Posterior vena cava (tissue), 2 donors: ENCODE data around the gene SPACA4. TPM values are rescaled to one million over a fixed set of nuclear protein-coding genes. Genes with fewer than 3 reads are reported as not detected.
"Not testable (repeated sequence)": the region's sequence is repeated elsewhere in the genome, so short reads cannot be mapped to it uniquely, and the experiment has no call there.

ENCODE experiments used
- DNase-seq: peaks from one replicate; pipeline ENCODE4 v3.0.0-alpha.2; 2020; ENCODE audit warnings: low spot score
- intact Hi-C, 2 donors: fragments of 100-400 bp; cut with DNase I; formaldehyde crosslinking; loops; one replicate each; pipeline versions ENCODE4 v1.14.1 to v1.14.2; 2022 to 2023
- long read RNA-seq, 2 donors: library from polyadenylated mRNA; unstranded; transcript quantifications; one replicate each; pipeline ENCODE4 v2.0.0, GENCODE V29; 2020 to 2021
- total RNA-seq, 2 donors: library from RNA; stranded (reverse); fragmentation: NEBNext Ultra II Directional; extraction: Animal tissue kit (Norgen Biotek cat#: 25700); gene quantifications; one replicate each; pipeline ENCODE4 v1.2.1, GENCODE V29; 2021
- donor health status: DM: yes; HTN: yes; CAD: no.
- donor health status: DM: yes; HTN: yes; CAD: no.

The SPACA4 gene, protein sequence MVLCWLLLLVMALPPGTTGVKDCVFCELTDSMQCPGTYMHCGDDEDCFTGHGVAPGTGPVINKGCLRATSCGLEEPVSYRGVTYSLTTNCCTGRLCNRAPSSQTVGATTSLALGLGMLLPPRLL
- not detected for total RNA-seq
- long read RNA-seq, donor 1: 0 reads
- long read RNA-seq, donor 2: 0 reads

GRCh38 chr19:48606463-48607358, at the start of gene SPACA4:
Gene SPACA4 (plus strand): TSS chr19:48606742. CDS start chr19:48606979, 237 bp downstream.
- intact Hi-C loops: no loop called here
- peak; percentile 77 for DNase-seq

- no peak for DNase-seq
- intact Hi-C loops: no loop called here
Observed at GRCh38 chr19:48556825-48557224, 49.7 kb upstream of the SPACA4 start.

DNA sequence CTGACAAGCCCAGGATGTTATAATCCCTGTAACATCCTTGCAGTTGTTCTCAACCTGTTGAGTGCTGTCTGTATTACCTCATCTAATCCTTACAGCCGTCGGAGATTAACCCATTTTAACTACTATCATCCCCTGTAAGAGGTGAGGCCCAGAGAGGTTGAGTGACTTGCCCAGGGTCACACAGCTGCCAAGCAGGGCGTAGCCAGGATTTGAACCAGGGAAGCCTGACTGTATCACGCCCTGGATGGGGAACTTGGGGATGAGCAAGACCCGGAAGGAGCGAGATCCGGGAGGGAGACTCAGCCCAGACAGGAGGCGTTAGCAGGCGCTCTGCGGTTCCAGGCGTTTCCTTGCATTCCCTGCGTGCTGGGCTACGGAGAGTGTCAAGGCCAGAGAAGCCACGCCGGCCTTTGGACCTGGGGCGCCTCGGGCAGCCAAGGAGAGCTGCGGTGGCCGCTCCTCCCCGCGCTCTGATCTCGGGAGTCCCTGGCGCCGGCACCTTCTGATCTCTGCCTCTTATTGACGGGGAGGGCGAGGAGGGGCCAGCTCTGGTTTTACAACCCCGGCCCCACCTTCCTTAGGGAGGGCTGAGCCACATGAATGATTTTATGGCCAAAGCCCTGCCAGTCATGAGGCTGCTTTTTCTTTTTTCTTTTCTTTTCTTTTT, 48.4 kb upstream of the SPACA4 start:
- DNase-seq: no peak
- intact Hi-C loops: no loop called here

DNA sequence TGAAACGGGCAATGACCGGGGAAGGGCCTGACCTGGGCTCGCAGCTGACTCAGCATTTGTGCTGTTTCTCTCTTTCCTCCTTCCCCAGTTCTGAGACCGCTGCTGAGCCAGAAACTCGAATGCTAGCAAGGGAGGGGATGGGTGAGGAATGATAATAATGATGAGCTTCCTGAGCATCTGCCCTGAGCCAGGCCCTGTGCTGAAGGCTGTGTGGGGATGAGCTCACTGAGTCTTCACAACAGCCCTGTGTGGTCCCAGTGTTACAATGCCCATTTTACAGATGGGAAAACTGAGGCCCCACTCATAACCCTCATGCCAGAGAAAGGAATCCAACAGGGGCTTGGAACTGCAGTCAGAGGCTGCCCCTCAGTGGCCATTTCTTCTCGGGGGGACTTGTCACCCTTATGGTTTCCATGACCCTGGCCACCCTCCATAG, 46.4 kb upstream of the SPACA4 start:
- DNase-seq: no peak
- intact Hi-C loops: no loop called here

DNA sequence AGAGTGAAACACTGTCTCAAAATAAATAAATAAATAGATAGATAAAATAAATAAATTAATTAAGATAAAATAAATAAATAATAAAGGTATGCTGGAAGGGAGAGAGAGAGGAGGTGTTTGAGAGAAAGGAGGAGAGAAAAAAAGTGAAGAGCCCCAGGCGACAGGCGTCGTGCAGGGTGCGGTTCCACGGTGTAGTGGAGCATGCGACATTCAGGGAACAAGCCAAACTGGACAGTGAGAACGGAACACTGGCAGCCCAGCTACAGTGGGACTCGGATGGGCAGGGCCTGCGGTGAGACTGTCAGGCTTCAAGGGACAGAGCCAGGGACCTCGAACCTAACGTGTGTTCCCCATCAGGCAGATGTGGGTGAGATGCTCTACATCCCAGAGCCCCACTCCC, 45.1 kb upstream of the SPACA4 start:
- intact Hi-C loops: no loop called here
- DNase-seq: no peak

GRCh38 chr19:48565090-48565489, 41.5 kb upstream of the SPACA4 start:
- intact Hi-C loops: no loop called here
- no peak for DNase-seq

GRCh38 chr19:48568345-48568886, 38.1 kb upstream of the SPACA4 start:
- intact Hi-C loops: no loop called here
- peak; percentile 96 for DNase-seq

DNA sequence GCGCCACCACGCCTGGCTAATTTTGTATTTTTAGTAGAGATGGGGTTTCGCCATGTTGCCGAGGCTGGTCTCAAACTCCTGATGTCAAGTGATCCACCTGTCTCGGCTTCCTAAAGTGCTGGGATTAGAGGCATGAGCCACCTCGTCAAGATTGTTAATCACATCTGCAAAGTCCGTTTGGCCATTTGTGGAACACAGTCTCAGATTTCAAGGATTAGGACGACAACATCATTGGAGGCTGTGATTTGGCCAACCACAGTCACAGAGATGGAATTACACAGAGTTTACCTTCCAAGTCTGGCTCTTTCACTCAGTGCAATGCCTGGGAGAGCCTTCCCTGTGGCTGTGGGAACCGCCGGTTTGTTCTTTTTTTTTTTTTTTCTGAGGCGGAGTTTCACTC, 36.7 kb upstream of the SPACA4 start:
- intact Hi-C loops: no loop called here
- DNase-seq: no peak

- intact Hi-C loops: no loop called here
- no peak for DNase-seq
Observed at GRCh38 chr19:48571378-48572162, 35.0 kb upstream of the SPACA4 start.

GRCh38 chr19:48573163-48573505, 33.4 kb upstream of the SPACA4 start:
- DNase-seq: no peak
- intact Hi-C loops: no loop called here

GRCh38 chr19:48575931-48576622, 30.5 kb upstream of the SPACA4 start:
- intact Hi-C loops: no loop called here
- no peak for DNase-seq

GRCh38 chr19:48577908-48578307, 28.6 kb upstream of the SPACA4 start:
- intact Hi-C loops, DNase-seq: not testable (repeated sequence)

DNA sequence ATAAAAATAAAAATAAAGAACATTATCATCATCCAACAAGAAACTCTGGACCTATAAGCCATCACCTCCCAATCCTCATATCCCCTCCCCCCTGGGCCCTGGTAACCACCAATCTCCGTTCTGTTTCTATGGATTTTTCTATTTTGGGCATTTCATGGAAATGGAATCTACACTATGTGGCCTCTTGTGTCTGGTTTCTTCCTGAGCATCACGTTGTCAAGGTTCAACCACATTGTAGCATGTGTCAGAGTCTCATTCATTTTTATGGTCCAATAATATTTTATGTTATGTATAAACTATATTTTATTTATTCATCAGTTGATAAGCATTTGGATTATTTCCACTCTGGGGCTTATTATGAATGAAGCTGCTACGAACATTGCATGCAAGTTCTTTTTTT, 27.7 kb upstream of the SPACA4 start:
- intact Hi-C loops: no loop called here
- no peak for DNase-seq

DNA sequence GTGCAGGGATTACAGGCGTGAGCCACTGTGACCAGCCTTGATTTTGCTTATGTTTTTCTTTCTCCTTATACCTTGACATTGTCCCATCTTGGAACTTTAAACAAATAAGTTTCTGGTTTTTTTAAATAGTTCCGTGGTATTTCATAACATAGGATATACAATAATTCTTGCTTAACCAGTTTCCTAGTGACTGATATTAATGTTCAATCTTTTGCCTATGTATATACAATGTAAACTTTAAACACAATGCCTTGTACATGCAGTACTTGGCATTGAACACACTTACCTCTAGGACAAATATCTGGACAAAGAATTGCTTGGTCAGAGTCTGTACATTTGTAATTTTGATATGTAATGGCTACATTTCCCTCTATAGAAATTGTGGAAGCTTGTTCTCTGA, 24.4 kb upstream of the SPACA4 start:
- DNase-seq: no peak
- intact Hi-C loops: loop anchor here (5.0 to 10.0 kb wide), 3 partner anchors 80 to 267 kb away; no protein-coding TSS in a partner anchor

- no peak for DNase-seq
- intact Hi-C loops: loop anchor here (5.0 to 10.0 kb wide), 3 partner anchors 93 to 273 kb away; no protein-coding TSS in a partner anchor
Observed at GRCh38 chr19:48587387-48587786, 19.2 kb upstream of the SPACA4 start.

DNA sequence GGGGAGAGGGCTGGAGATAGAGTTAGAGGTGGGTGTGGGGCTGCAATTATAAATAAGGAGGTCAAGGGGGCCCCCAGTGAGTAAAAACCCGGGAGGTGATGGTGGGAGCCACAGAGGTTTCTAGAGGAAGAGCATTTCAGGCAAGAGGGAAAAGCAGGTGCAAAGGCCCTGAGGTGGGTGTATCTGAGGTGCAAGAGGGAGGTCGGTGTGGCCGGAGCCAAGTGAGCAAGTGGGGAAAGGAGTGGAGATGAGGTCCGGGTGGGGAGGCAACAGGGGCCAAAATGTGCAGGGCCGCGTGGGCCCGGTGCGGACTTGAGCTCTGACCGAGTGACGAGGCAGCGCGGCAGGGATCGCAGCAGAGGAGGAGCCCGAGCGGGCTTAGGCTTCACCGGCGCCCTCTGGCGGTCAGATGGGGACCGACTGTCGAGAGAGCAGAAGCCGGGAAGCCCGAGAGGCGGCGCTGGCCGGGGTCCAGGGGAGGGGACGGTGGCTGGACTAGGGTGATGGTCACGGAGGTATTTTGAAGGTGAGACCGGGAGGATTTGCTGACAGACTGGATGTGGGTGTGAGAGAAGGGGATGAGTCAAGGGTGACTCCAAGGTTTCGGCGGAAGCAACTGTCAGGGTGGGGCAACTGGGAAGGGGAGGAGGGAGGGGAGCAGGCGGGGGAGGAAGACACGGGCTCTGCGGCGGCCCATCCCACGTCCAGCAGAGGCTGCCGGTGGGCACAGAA, 17.7 kb upstream of the SPACA4 start:
- peak; percentile 98 for DNase-seq
- intact Hi-C loops: loop anchor here (5.0 to 10.0 kb wide), 3 partner anchors 94 to 274 kb away; no protein-coding TSS in a partner anchor

- intact Hi-C loops: loop anchor here in 1 of 2 donors (2.0 kb wide), 1 partner anchor 24 kb away; no protein-coding TSS in a partner anchor
Observed at GRCh38 chr19:48591021-48591420, 15.5 kb upstream of the SPACA4 start.

GRCh38 chr19:48595171-48595570, 11.4 kb upstream of the SPACA4 start:
- no peak for DNase-seq
- intact Hi-C loops: no loop called here

More at GRCh38 chr19:48591021-48591420, 15.5 kb upstream of the SPACA4 start:
- DNase-seq: no peak
